ENCODE results near the gene MAP6D1.
"Not testable (repeated sequence)": the region's sequence is repeated elsewhere in the genome, so short reads cannot be mapped to it uniquely, and the experiment has no call there.

The MAP6D1 gene

GRCh38 chr3:183796372-183796771, 29.0 kb downstream of the MAP6D1 start:
- DNase-seq = no peak

DNA sequence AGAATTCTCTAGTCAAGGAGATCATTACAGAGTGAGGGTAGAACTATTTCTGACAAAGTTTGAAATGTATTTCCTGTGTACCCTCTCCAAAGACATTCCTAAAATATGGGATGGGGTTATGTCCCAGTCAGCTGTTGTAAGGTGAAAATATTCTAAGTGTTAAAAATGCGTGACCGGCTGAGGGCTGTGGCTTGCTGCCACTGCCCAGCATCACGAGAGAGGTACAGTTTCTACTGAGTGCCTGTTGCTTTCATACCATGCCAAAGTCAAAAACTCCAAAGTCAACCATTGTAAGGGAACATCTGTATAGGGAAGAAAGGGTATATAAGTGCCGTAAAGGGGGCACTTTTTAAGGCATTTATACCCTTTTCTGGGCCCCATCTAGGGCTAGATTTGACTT, 30.9 kb downstream of the MAP6D1 start:
- no peak for DNase-seq

- no peak for DNase-seq
Observed at GRCh38 chr3:183792976-183793375, 32.4 kb downstream of the MAP6D1 start.

- no peak for DNase-seq
Observed at GRCh38 chr3:183790700-183791099, 34.7 kb downstream of the MAP6D1 start.

GRCh38 chr3:183789826-183790225, 35.6 kb downstream of the MAP6D1 start:
- no peak for DNase-seq

- not testable (repeated sequence) for DNase-seq
Observed at GRCh38 chr3:183784503-183784902, 40.9 kb downstream of the MAP6D1 start.

DNA sequence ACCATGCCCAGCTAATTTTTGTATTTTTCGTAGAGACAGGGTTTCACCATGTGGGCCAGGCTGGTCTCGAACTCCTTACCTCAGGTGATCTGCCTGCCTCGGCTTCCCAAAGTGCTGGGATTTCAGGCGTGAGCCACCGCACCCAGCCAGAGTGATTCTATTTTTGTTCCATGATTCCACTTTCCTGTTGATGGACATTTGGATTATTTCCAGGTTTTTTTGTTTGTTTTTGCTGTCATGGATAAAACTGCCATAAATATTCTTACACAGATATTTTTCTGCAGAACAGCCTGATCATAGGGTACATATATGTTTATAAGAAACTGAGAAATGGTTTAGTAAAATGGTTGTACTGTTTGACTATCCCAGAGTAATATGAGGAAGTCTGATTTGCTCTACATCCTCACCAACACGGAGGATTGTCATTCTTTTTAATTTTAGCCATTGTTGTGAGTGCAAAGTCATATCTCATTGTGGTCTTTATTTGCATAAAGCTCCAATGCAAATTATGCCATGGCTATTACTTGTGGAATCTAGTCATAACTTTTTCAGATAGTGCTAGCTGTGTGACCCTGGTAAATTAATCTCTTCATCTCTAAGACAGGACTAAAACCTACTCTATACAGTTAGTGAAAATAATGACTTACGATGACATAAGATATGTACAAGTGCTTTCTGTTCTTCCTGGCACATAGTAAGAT, 42.7 kb downstream of the MAP6D1 start:
- DNase-seq = no peak

GRCh38 chr3:183781246-183781645, 44.1 kb downstream of the MAP6D1 start:
- DNase-seq = no peak

- DNase-seq = no peak
Observed at GRCh38 chr3:183779896-183780465, 45.4 kb downstream of the MAP6D1 start.

DNA sequence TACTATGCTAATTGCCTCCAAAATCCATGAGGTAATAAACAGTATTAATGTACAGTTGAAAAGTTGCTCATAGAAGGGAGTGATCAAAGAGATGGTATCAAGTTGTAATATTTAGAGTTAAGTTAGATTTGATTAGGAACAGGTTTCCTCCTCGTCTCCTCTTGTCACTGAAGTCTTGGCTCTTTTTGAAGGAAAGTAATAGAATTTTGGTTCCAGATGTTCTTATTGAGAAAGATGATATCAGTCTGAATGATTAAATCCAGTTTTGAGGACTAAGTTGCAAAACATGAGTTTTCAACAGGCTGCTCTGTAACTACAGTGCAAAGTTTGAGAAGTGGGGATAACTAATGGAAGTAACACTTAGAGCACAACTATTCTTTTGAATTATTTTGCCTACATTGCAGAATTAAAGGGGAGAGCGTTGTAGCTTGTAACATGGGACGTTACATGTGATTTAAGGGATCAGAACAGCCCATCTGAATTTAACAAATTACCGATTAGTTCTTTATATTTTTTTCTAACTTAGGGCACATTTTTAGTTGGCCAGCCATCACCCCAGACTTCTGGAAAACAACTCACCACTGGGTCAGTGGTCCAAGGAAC, 48.3 kb downstream of the MAP6D1 start:
- no peak for DNase-seq

- DNase-seq = not testable (repeated sequence)
Observed at GRCh38 chr3:183776451-183776850, 48.9 kb downstream of the MAP6D1 start.

- DNase-seq = no peak
Observed at GRCh38 chr3:183775781-183776180, 49.6 kb downstream of the MAP6D1 start.

DNA sequence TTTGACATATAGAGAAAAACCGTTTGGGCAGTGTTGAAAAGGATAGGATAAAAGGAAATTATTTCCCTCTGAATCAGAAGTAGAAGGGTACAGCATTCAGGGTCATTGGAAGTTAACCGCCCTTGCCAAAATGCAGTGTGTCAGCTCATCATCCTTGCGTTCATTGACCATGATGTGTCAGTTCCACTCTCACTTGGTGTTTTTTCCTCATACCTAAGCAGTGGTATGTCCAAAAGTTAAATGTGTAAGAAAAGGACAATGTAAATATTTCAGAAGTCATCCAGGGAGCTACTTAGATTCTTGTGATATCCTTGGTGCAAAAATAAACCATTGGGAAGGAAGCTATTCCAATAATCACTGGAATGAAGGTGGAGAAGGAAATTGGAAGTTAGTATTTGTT, 50.7 kb downstream of the MAP6D1 start:
- no peak for DNase-seq

DNA sequence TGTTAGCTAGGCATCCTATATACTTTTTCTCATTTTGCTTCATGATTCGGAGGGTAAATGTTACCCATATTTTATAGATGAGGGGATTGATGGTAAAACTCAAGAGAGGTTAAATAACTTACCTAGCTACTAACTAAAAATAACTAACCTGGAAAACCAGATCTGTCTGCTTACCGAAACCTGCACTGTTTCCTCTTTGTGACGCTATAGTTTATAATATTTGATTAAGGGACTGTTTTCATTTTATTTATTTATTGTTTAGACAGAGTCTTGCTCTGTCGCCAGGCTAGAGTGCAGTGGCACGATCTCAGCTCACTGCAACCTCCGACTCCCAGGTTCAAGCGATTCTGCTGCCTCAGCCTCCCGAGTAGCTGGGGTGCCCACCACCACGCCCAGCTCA, 55.9 kb downstream of the MAP6D1 start:
- no peak for DNase-seq

DNA sequence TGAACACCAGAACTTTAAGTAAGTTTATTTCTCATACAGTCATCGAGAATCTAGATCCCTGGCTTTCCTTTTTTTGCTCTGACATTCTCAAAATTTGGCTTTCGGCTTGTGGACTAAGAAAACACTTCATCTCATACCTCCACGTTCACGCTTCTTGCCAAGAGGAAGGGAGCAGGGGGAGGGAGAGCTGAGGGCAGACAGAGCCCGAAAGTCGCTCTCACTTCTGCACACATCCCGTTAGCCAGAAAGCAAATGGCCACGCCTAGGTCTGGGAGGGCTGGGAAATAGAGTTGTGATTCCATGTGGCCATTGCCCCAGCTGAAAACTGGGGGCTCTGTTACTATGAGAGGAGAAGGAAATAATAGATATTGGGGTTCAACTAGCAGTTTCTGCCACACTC, 57.3 kb downstream of the MAP6D1 start:
- no peak for DNase-seq

GRCh38 chr3:183766745-183767606, 58.4 kb downstream of the MAP6D1 start:
- DNase-seq = peak; percentile 77

DNA sequence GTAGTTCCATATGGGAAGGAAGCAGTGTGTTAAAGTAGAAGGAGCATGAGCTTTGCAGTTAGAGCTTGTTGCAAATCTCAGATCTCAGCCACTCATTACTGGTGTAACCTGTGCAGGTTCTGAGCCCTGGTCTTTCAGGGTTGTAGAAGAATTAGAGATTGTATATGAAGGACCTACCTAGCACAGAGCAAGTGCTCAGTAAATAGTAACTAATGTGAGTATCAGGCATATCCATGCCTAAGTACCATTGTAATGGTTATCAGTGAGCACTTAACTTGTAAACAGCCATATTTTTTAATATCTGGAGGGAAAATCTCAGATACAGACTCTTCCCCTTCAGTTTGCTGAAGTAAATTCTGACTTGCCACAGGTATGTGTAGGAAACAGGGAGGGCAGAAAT, 59.3 kb downstream of the MAP6D1 start:
- no peak for DNase-seq

All from stimulated activated CD8-positive, alpha-beta memory T cell treated with anti-CD3 and anti-CD28 coated beads, Interleukin-4, amount 100 ng/mL, for 48 hours (primary cell).